ENCODE measurements around the gene ICA1. TPM values are rescaled to one million over a fixed set of nuclear protein-coding genes. Genes with fewer than 3 reads are reported as not detected.

The ICA1 gene
- total and polyA plus RNA-seq, 2 of the 4 experiments (the other 2 are of a cell fraction): not detected

GRCh38 chr7:8254215-8254614 lies 7.8 kb downstream of the ICA1 start:
- intact Hi-C loops (cut with micrococcal nuclease) (no loop called here), dilution Hi-C loops (cut with HindIII; ENCODE audit: low sequenced_read_pairs, unreplicated experiment) (no loop called here), in situ Hi-C loops (cut with MboI; ENCODE audit: low sequenced_read_pairs) (no loop called here)
- no peak for TF ChIP-seq CTCF (conservative IDR thresholded peaks at IDR 0.05; ENCODE audit: low read depth, low read length)
- TF ChIP-seq CEBPB (IDR thresholded peaks at IDR 0.05; ENCODE audit: low read depth, low read length): no peak
- no peak for TF ChIP-seq RFX5 (IDR thresholded peaks at IDR 0.05; ENCODE audit: low read depth, low read length)
- TF ChIP-seq, protein P1, sequence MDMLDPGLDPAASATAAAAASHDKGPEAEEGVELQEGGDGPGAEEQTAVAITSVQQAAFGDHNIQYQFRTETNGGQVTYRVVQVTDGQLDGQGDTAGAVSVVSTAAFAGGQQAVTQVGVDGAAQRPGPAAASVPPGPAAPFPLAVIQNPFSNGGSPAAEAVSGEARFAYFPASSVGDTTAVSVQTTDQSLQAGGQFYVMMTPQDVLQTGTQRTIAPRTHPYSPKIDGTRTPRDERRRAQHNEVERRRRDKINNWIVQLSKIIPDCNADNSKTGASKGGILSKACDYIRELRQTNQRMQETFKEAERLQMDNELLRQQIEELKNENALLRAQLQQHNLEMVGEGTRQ (IDR thresholded peaks at IDR 0.05; ENCODE audit: low read depth, low read length): no peak
- TF ChIP-seq MXI1 (IDR thresholded peaks at IDR 0.05; ENCODE audit: borderline replicate concordance, low read depth, low read length): no peak
- TF ChIP-seq SMC3 (IDR thresholded peaks at IDR 0.05; ENCODE audit: low read depth, low read length): no peak
- TF ChIP-seq FOS (IDR thresholded peaks at IDR 0.05; ENCODE audit: low read depth, low read length): no peak
- TF ChIP-seq RAD21 (IDR thresholded peaks at IDR 0.05; ENCODE audit: low read length): no peak
- no peak for TF ChIP-seq POLR2A (IDR thresholded peaks at IDR 0.05; ENCODE audit: low read depth, low read length)
- CTCF ChIA-PET: no interaction called here
- Histone ChIP-seq H4K20me1 (ENCODE audit: insufficient read depth, low read length) (no peaks in the 10 kb centered on the region), H2AK9ac (replicated peaks; ENCODE audit: low read depth, low read length, poor library complexity) (no peak overlapping the region), H4K91ac (ENCODE audit: insufficient read depth, low read depth, low read length) (no peak overlapping the region), H2AFZ (replicated peaks; ENCODE audit: low read length, poor library complexity) (no peak overlapping the region), H3K56ac (ENCODE audit: extremely low read depth, insufficient read depth, low read length) (no peak overlapping the region), H3K27ac (ENCODE audit: insufficient read depth, low read length) (no peak overlapping the region), H2AK5ac (ENCODE audit: low read depth, low read length) (no peak overlapping the region), H3K23ac (ENCODE audit: low read depth, low read length) (no peak overlapping the region), H4K8ac (ENCODE audit: low read depth in 2 of 2, low read length in 2 of 2) (no peak overlapping the region), H3K4ac (ENCODE audit: low read depth, low read length) (no peak overlapping the region), H3K4me2 (ENCODE audit: low read depth, low read length) (no peak overlapping the region), H3K36me3 (ENCODE audit: control insufficient read depth, insufficient read depth, low read length) (no peaks in the 10 kb centered on the region), H3K9me3 (ENCODE audit: control insufficient read depth, insufficient read depth, low read length) (peaks cover 2% of the 10 kb centered on the region; the same call in 1 of the 2 replicates), H3K14ac (replicated peaks; ENCODE audit: low read depth, low read length) (no peak overlapping the region), H2BK120ac (ENCODE audit: low read depth, low read length) (no peak overlapping the region), H2BK20ac (ENCODE audit: low read depth, low read length) (no peak overlapping the region), H4K5ac (ENCODE audit: low read depth, low read length) (no peak overlapping the region), H3K18ac (ENCODE audit: low read depth, low read length) (no peak overlapping the region), H3K9me1 (ENCODE audit: insufficient read depth, low read length) (no peaks in the 10 kb centered on the region), H2BK5ac (ENCODE audit: low read depth, low read length, poor library complexity, severe bottlenecking) (no peak overlapping the region), H3K9ac (ENCODE audit: low read depth, low read length) (no peak overlapping the region), H3K4me3 (ENCODE audit: insufficient read depth, low read depth, low read length) (no peak overlapping the region), H3K4me1 (ENCODE audit: control insufficient read depth, insufficient read depth, low read length) (no peaks in the 10 kb centered on the region), H3K79me1 (ENCODE audit: low read depth in 1 of 2, low read length in 2 of 2) (no peaks in the 10 kb centered on the region), H2BK15ac (ENCODE audit: low read depth, low read length) (no peak overlapping the region), H3K27me3 (ENCODE audit: control insufficient read depth, insufficient read depth, low read length) (no peaks in the 10 kb centered on the region)
- DNase-seq (no peak), ATAC-seq (ENCODE audit: low read depth) (no peak)
- POLR2A ChIA-PET (ENCODE audit: unreplicated experiment): no interaction called here
- BruUV-seq (replicated peaks): no TSS peak
- WGBS, 2 experiments (ENCODE audit: extremely low coverage in 2 of 2, insufficient read length in 1 of 2): no CpG with 5 or more reads among the region's 3 CpGs

Data from IMR-90 (cell line).